Lower lobe of right lung (tissue), 2 donors: ENCODE results near the gene SH3GLB1. TPM values are rescaled to one million over a fixed set of nuclear protein-coding genes. Genes with fewer than 3 reads are reported as not detected.

Source experiments
- ATAC-seq, 2 donors: fragments of 200-7000 bp; cut with Tn5 transposase; one replicate each; pipeline ENCODE4 v1.9.1; 2020 to 2022; ENCODE audit warnings: mild to moderate bottlenecking in 2 of 2, moderate library complexity in 2 of 2
- DNase-seq: peaks from one replicate; pipeline ENCODE4 v3.0.0-alpha.2; 2020
- H3K27ac ChIP-seq: fragments of 200-600 bp; one replicate; pipeline ENCODE4 v1.8.0; 2022
- H3K27me3 ChIP-seq: fragments of 200-600 bp; one replicate; pipeline ENCODE4 v1.8.0; 2022; ENCODE audit warnings: low read depth
- H3K36me3 ChIP-seq: fragments of 200-600 bp; one replicate; pipeline ENCODE4 v1.8.0; 2022; ENCODE audit warnings: mild to moderate bottlenecking
- H3K4me1 ChIP-seq: fragments of 200-600 bp; one replicate; pipeline ENCODE4 v1.8.0; 2022
- H3K4me3 ChIP-seq: fragments of 200-600 bp; one replicate; pipeline ENCODE4 v1.8.0; 2022; ENCODE audit warnings: mild to moderate bottlenecking
- H3K9me3 ChIP-seq: fragments of 200-600 bp; one replicate; pipeline ENCODE4 v1.8.0; 2022
- intact Hi-C: fragments of 100-400 bp; cut with DNase I; formaldehyde crosslinking; loops from one replicate; pipeline ENCODE4 v1.11.0; 2022
- total RNA-seq: library from RNA; stranded (reverse); fragmentation: NEBNext Ultra II Directional; extraction: Animal tissue kit (Norgen Biotek cat#: 25700); gene quantifications from one replicate; pipeline ENCODE4 v1.2.1, GENCODE V29; 2021
- TF ChIP-seq, protein P1 (sequence below): fragments of 200-600 bp; IDR thresholded peaks from one replicate; pipeline ENCODE4 v1.8.0; 2022; ENCODE audit warnings: antibody characterized with exemption, mild to moderate bottlenecking
- donor health status: DM: no; HTN: yes; CAD: no; lungs with severe emphysema.

Gene SH3GLB1
- total RNA-seq, 1 donor from 2014 or later = 91.1 TPM

DNA sequence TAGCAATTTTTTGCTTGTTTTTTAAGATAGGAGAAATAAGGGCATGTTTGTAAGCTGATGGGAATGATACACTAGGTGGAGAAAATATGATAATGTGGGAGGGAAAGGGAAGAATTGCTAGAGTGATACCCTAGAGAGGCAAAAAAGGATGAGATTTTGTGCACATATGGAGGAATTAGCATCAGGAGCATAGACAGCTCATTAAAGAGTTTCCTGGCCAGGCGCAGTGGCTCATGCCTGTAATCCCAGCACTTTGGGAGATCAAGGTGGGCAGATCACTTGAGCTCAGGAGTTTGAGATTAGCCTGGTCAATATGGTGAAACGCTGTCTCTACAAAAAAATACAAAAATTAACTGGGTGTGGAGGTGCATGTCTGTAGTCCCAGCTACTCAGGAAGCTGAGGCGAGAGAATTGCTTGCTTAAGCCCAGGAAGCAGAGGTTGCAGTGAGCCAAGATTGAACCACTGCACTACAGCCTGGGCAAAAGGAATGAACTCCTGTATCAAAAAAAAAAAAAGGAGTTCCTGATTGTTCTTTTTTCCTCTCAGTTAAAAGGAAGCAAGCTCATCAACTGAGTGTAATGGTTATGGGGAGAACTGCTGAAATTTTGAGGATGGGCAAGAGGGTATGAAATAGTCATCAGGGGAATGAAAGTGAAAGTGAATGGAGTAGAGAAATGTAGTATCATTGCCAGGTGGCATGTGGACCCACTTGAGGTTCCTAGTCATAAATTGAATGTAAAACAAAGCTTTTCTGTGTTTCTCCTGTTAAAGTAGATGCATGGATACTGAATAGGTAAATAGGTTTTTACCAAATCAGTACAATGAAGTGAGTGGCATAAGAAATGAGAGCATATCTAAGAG is 35.5 kb downstream of the SH3GLB1 start:
- intact Hi-C loops = no loop called here
- TF ChIP-seq, protein P1, sequence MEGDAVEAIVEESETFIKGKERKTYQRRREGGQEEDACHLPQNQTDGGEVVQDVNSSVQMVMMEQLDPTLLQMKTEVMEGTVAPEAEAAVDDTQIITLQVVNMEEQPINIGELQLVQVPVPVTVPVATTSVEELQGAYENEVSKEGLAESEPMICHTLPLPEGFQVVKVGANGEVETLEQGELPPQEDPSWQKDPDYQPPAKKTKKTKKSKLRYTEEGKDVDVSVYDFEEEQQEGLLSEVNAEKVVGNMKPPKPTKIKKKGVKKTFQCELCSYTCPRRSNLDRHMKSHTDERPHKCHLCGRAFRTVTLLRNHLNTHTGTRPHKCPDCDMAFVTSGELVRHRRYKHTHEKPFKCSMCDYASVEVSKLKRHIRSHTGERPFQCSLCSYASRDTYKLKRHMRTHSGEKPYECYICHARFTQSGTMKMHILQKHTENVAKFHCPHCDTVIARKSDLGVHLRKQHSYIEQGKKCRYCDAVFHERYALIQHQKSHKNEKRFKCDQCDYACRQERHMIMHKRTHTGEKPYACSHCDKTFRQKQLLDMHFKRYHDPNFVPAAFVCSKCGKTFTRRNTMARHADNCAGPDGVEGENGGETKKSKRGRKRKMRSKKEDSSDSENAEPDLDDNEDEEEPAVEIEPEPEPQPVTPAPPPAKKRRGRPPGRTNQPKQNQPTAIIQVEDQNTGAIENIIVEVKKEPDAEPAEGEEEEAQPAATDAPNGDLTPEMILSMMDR = no peak
- Histone ChIP-seq H3K9me3 (no peaks in the 10 kb centered on the region), H3K36me3 (peaks cover 79% of the 10 kb centered on the region), H3K4me1 (peaks cover 14% of the 10 kb centered on the region), H3K27ac (peak overlapping the region; percentile 31), H3K4me3 (no peak overlapping the region), H3K27me3 (no peaks in the 10 kb centered on the region)
- ATAC-seq (peak; percentile 62 to 71), DNase-seq (no peak)

DNA sequence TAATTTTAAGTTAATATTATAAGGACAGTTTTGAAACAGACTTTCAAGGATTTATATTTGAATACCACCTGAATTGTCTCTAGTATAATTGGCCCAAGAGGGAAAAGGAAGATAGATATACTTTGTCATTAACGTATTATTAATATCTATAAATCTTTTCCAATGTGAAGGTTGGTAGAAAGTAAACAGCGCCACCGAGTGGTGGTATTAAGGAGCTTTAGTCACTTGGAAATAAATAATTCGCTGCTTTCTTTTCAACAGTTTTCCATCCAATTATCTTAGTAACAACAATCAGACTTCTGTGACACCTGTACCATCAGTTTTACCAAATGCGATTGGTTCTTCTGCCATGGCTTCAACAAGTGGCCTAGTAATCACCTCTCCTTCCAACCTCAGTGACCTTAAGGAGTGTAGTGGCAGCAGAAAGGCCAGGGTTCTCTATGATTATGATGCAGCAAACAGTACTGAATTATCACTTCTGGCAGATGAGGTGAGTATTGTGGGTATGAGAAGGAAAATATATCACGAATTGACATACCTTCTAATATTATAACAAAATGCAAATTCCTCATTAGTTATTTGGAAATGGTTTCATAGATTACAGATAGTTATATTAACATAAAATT is 37.7 kb downstream of the SH3GLB1 start:
- Histone ChIP-seq H3K27ac (no peak overlapping the region), H3K4me1 (peaks cover 14% of the 10 kb centered on the region), H3K4me3 (no peak overlapping the region), H3K9me3 (no peaks in the 10 kb centered on the region), H3K36me3 (peaks cover 69% of the 10 kb centered on the region), H3K27me3 (no peaks in the 10 kb centered on the region)
- intact Hi-C loops = no loop called here
- DNase-seq = no peak
- ATAC-seq = no peak
- TF ChIP-seq, protein P1 = peak; percentile 62

DNA sequence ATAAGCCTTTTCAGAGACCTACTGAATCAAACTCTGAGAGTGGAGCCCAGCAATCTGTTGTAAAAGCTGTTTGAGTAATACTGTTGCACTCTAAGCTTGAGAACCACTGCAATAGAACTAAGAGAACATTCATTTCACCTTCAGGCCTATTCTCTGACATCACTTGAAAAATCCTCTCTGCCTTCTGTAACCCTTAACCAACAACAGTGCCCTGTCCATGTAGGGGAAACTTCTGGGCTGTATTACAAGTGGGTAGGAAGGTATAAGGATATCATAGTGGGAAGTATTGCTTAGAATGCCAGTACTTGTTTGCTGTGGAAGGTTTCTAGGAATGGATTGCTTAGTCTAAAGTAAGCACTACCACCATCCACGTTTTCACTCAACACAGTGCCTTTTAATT is 42.9 kb downstream of the SH3GLB1 start:
- TF ChIP-seq, protein P1 = no peak
- H3K4me1 ChIP-seq = no peaks in the 10 kb centered on the region
- H3K36me3 ChIP-seq = peaks cover 43% of the 10 kb centered on the region
- H3K4me3 ChIP-seq = no peak overlapping the region
- intact Hi-C loops = no loop called here
- no peaks in the 10 kb centered on the region for H3K9me3 ChIP-seq
- ATAC-seq = no peak
- DNase-seq = no peak
- no peak overlapping the region for H3K27ac ChIP-seq
- no peaks in the 10 kb centered on the region for H3K27me3 ChIP-seq

DNA sequence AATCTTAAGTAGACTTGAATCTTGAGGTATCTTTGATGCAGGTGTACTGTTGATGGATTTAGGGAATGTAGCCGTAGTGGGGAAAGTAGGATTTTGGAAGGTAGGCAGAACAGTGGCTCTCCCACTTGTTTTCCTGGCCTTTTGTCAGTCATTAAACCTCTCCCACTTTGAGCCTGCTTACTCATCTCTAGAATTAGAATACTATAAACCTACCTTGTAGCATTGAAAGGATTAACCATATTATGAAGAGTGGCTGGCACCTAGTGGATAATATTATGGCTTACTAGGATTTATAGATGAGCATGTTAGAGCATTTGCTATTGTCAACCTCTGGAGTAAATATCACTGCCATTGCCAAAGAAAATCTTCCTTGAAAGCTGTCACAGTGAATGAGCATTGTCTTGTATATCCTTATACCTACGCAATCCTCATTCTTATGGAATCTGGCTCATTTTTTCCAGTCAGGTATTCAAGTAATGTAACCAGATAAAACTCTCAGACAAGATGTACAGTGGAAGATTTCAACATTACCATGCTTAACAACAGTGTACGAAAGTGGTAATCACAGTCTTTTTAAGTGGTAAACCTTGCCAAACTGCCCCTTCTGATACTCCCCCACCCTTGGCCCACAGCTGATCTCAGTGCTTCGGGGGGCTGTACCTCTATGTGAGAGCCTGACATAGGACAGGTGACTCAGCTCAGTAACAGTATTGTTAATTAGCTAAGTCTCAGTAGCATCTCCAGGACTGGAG is 44.4 kb downstream of the SH3GLB1 start:
- intact Hi-C loops = no loop called here
- no peaks in the 10 kb centered on the region for H3K27me3 ChIP-seq
- H3K27ac ChIP-seq = no peak overlapping the region
- peaks cover 28% of the 10 kb centered on the region for H3K36me3 ChIP-seq
- H3K4me3 ChIP-seq = no peak overlapping the region
- no peak for ATAC-seq
- H3K9me3 ChIP-seq = no peaks in the 10 kb centered on the region
- no peaks in the 10 kb centered on the region for H3K4me1 ChIP-seq
- TF ChIP-seq, protein P1 = no peak
- DNase-seq = no peak

DNA sequence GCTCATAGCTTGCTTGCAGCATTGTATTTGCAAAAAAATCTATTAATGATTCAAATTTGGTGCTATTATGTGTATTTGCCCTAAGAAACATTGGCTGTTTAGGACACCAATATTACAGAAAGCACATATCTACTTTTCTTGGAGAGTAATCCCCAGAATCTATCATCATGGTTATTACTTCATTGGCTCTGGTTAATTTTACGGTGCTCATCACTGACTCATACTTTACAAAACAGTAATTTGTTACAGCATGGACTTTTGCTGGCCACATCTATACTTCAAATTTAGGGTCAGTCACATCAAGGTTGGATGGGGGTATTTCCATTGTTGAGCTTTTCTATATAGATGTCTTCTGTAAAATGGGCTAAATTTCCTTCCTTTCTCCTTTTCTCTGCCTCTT is 45.7 kb downstream of the SH3GLB1 start:
- TF ChIP-seq, protein P1 = no peak
- Histone ChIP-seq H3K36me3 (peaks cover 15% of the 10 kb centered on the region), H3K27ac (no peak overlapping the region), H3K9me3 (no peaks in the 10 kb centered on the region), H3K4me3 (no peak overlapping the region), H3K4me1 (no peaks in the 10 kb centered on the region), H3K27me3 (no peaks in the 10 kb centered on the region)
- DNase-seq (no peak), ATAC-seq (no peak)
- intact Hi-C loops = no loop called here
